Stimulated activated CD8-positive, alpha-beta memory T cell treated with anti-CD3 and anti-CD28 coated beads, Interleukin-4, amount 100 ng/mL, for 48 hours (primary cell): ENCODE measurements around the gene PIP4K2A.
"Not testable (repeated sequence)": the region's sequence is repeated elsewhere in the genome, so short reads cannot be mapped to it uniquely, and the experiment has no call there.

Experiments
- DNase-seq: peaks from one replicate; pipeline ENCODE4 v3.0.0-alpha.2; 2020

Gene PIP4K2A

DNA sequence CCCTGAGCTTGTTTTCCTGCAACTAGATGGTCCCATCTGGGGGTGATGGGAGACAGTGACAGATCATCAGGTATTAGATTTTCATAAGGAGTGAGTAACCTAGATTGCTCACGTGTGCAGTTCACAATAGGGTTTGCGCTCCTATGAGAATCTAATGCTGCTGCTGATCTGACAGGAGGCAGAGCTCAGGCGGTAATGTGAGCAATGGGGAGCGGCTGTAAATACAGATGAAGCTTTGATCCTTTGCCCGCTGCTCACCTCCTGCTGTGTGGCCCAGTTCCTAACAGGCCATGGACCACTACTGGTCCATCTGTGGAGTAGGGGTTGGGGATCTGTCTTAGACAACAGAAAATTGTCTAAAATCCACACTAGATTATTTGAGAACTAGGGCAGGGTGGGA lies 22.3 kb downstream of the PIP4K2A start:
- DNase-seq, result not testable (repeated sequence)

- no peak for DNase-seq
Observed at GRCh38 chr10:22690614-22691431, 23.6 kb downstream of the PIP4K2A start.

GRCh38 chr10:22690158-22690557 lies 24.2 kb downstream of the PIP4K2A start:
- no peak for DNase-seq

DNA sequence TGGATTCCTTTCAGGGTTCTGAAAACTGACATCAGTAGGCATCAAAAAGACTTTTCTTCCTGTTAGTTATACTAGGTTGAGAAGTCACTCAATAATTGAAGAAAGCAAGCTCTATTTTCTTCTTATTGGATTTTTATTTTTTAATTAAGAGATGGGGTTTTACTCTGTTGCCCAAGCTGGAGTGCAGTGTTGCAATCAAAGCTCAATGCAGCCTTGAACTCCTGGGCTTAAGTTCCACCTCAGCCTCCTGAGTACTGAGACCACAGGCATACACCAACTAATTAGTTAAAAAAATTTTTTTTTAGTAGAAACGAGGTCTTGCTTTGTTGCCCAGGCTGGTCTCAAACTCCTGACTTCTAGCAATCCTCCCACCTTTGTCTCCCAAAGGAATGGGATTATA lies 28.0 kb downstream of the PIP4K2A start:
- DNase-seq, result no peak

- no peak for DNase-seq
Observed at GRCh38 chr10:22685926-22686325, 28.5 kb downstream of the PIP4K2A start.

DNA sequence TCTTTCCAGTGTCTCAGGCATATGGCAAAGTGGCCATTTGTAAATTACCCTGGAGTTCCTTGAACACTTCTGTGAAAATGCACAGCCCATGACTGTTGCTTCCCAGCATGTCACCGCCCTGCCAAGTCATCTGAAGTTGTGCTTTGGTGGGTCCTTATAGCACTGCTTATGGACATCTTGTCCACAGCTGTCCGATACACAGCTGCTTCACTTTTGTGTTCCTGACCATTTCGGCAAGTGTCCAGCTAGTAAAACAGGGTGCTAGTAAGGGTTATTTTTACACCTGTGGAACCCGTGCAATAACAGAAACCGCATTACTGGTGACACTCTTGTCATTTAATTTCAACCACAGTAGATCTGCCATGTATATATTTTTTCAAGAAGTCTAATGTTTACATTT lies 29.7 kb downstream of the PIP4K2A start:
- no peak for DNase-seq

GRCh38 chr10:22683140-22683389 lies 31.3 kb downstream of the PIP4K2A start:
- no peak for DNase-seq

DNA sequence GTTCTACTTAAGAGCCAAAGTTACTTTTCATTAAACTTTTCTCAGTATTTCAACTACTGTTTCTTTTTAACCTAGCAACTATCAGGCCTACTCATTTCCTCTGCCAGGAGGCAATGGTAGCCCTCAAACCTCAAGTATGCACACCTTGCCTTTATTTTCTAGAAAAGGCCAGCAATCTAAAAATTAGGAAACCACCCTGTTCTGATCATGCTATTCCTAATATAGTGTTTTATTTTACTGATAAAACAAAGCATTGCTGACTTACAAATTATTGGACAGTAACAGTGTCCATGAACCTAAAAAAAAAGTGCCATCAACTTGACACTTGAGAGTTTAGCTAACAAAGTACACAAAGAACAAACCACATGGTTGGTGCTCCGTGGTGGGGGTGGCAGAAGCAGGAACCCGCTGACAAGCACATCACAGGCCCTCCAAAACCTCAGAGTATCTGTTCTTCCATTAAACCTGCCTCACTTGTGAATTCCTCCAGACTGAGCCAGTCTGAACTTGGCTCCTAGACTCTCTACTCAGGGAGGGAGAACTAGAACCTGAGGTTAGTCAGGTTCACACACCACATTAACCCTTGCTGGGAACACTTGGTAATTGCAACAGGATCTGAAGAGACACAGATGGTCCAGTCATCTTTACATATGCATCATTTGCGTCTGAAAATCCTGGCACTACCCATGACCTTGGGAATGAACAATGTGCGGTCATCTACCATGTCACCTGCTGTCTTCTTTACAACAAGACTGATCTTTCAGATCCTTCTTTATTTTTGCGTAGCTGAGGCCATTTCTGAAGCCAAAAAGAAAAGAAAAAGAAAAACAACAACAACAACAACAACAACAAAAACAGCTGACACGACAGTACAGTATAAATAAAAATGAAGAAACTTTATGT lies 31.9 kb downstream of the PIP4K2A start:
- DNase-seq, result peak; percentile 63

DNA sequence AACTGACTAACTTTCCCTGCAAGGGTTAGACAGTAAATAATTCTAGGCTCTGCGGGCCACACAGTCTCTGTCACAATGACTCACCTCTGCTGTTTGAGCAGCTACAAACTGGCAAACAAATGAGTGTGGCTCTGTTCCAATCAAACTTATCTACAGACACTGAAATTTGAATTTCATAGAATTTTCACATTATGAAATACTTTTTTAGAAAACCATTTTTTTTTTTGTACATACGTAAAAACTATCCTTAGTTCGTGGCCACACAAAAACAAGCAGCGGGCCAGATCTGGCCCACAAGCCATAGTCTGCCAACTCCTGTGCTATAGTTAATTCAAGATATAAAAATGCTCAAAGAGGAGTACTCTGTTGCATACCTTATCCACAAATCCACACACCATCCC lies 32.6 kb downstream of the PIP4K2A start:
- DNase-seq, result no peak

GRCh38 chr10:22681301-22681700 lies 33.1 kb downstream of the PIP4K2A start:
- DNase-seq, result no peak

- no peak for DNase-seq
Observed at GRCh38 chr10:22679608-22680007, 34.8 kb downstream of the PIP4K2A start.

GRCh38 chr10:22677333-22677732 lies 37.0 kb downstream of the PIP4K2A start:
- no peak for DNase-seq

DNA sequence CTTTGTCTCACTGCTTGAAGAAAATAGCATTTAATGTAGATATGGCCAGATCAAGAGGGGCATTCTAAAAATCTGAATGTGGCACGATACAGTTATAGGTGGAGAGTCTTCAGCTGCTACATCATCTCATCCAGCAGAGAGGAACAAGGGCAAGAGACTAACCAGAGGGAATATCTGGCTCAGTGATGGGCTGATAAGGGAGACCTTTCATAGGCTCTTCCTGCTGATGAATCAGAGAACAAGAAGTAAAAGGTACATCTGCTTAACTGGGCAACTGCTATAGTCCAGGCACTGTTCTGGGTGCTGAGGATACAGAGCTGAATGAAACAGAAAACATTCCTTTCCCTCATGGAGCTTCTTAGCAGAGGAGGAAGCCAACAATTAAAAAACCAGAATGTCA lies 37.9 kb downstream of the PIP4K2A start:
- DNase-seq, result no peak

DNA sequence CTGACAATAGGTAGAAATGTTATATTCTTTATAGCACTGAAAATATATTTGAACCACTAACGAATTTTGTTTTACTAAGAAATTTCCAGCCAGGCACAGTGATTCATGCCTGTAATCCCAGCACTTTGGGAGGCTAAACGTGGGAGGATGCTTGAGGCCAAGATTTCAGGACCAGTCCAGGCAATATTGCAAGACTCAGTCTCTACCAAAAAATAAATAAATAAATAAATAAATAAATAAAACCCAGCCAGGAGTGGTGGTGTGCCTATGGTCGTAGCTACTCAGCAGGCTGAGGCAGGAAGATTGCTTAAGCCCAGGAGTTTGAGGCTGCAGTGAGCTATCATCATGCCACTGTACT lies 39.8 kb downstream of the PIP4K2A start:
- no peak for DNase-seq

GRCh38 chr10:22673785-22674572 lies 40.4 kb downstream of the PIP4K2A start:
- no peak for DNase-seq

DNA sequence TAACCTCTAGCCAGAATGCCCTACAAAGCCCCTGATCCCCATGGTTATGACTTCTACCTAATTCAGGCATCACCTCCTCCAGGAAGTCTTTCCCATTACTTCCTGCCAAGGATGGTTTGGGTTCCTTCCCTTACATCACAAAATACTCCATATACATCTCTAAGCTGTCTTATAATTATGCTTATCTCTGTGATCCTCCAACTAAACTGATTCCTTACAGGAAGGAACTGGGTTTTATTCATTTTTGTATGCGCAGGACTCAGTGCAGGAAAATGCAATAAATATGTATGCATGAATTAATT lies 41.3 kb downstream of the PIP4K2A start:
- DNase-seq, result no peak

- DNase-seq, result no peak
Observed at GRCh38 chr10:22672319-22673090, 41.9 kb downstream of the PIP4K2A start.

DNA sequence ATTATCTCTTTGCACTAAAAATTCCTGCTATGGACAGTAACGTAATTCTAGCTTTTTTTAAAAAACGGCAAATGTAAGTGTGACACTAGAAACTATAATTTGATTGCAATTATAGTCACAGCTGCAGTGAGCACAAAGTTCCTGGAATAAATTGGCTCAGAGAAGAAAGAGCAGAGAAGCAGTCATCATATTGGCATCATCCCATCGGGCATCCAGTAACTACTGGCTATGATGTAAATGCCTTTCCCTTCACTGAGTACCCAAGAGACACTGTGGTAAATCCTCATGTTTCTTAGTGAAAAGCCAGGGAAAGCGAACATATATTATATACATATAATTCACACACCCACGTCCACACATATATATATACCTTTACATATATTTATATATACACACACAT lies 43.6 kb downstream of the PIP4K2A start:
- no peak for DNase-seq

- DNase-seq, result no peak
Observed at GRCh38 chr10:22669163-22669711, 45.1 kb downstream of the PIP4K2A start.

GRCh38 chr10:22667093-22667480 lies 47.3 kb downstream of the PIP4K2A start:
- no peak for DNase-seq

- DNase-seq, result peak; percentile 54
Observed at GRCh38 chr10:22666287-22667092, 47.9 kb downstream of the PIP4K2A start.

- no peak for DNase-seq
Observed at GRCh38 chr10:22665329-22665728, 49.0 kb downstream of the PIP4K2A start.
